Measurements from ENCODE around the gene DDX43. TPM values are rescaled to one million over a fixed set of nuclear protein-coding genes. Genes with fewer than 3 reads are reported as not detected.

The DDX43 gene
- total RNA-seq, 1 donor from 2014 or later, result not detected

GRCh38 chr6:73369157-73369556, 25.5 kb upstream of the DDX43 start:
- Mint-ChIP-seq H3K4me3 (ENCODE audit: unreplicated experiment) (no peak overlapping the region), H3K27me3 (ENCODE audit: low read depth, unreplicated experiment) (peaks cover 4% of the 10 kb centered on the region), H3K36me3 (ENCODE audit: low read depth, unreplicated experiment) (no peaks in the 10 kb centered on the region), H3K4me1 (ENCODE audit: low read depth, unreplicated experiment) (no peaks in the 10 kb centered on the region), H3K27ac (ENCODE audit: unreplicated experiment) (no peak overlapping the region), H3K9me3 (ENCODE audit: unreplicated experiment) (peaks cover 3% of the 10 kb centered on the region)
- Histone ChIP-seq H4K20me1 (ENCODE audit: insufficient read depth, low read length) (no peaks in the 10 kb centered on the region), H2AFZ (ENCODE audit: low read depth, low read length) (no peak overlapping the region), H3K4me3 (ENCODE audit: insufficient read depth, low read depth, low read length) (no peak overlapping the region), H3K4me1 (ENCODE audit: insufficient read depth, low read length) (no peaks in the 10 kb centered on the region), H3K36me3 (ENCODE audit: insufficient read depth, low read length) (no peaks in the 10 kb centered on the region), H3K27me3 (ENCODE audit: insufficient read depth, low read length) (no peaks in the 10 kb centered on the region), H3K4me2 (ENCODE audit: low read length) (no peak overlapping the region), H3K9ac (ENCODE audit: low read length) (no peak overlapping the region), H3K79me2 (ENCODE audit: insufficient read depth, low read length) (no peaks in the 10 kb centered on the region), H3K27ac (ENCODE audit: low read depth, low read length) (no peak overlapping the region), H3K9me3 (ENCODE audit: insufficient read depth, low read depth, low read length) (no peaks in the 10 kb centered on the region)
- FAIRE-seq (no peak), DNase-seq (ENCODE audit: low read depth) (no peak)
- TF ChIP-seq EZH2 (IDR thresholded peaks at IDR 0.05; ENCODE audit: insufficient read depth, low read length) (no peak), CTCF (IDR thresholded peaks at IDR 0.05; ENCODE audit: insufficient read depth, low read depth, low read length) (no peak)

GRCh38 chr6:73369563-73369962, 25.1 kb upstream of the DDX43 start, which contains the start of gene OOEP:
TSS of gene OOEP (minus strand) at chr6:73369897. CDS start at chr6:73369792, 105 bp downstream.
- Histone ChIP-seq H4K20me1 (ENCODE audit: insufficient read depth, low read length) (no peaks in the 10 kb centered on the region), H3K4me2 (ENCODE audit: low read length) (no peak within 1 kb of the TSS), H3K27me3 (ENCODE audit: insufficient read depth, low read length) (no peaks in the 10 kb centered on the region), H3K27ac (ENCODE audit: low read depth, low read length) (no peak within 1 kb of the TSS), H2AFZ (ENCODE audit: low read depth, low read length) (no peak within 1 kb of the TSS), H3K36me3 (ENCODE audit: insufficient read depth, low read length) (no peaks in the 10 kb centered on the region), H3K9me3 (ENCODE audit: insufficient read depth, low read depth, low read length) (no peaks in the 10 kb centered on the region), H3K4me3 (ENCODE audit: insufficient read depth, low read depth, low read length) (no peak within 1 kb of the TSS), H3K9ac (ENCODE audit: low read length) (no peak within 1 kb of the TSS), H3K4me1 (ENCODE audit: insufficient read depth, low read length) (no peaks in the 10 kb centered on the region), H3K79me2 (ENCODE audit: insufficient read depth, low read length) (no peaks in the 10 kb centered on the region)
- peaks cover 4% of the 10 kb centered on the region for H3K27me3 Mint-ChIP-seq (ENCODE audit: low read depth, unreplicated experiment)
- H3K4me3 Mint-ChIP-seq (ENCODE audit: unreplicated experiment), result no peak within 1 kb of the TSS
- no peaks in the 10 kb centered on the region for H3K4me1 Mint-ChIP-seq (ENCODE audit: low read depth, unreplicated experiment)
- TF ChIP-seq CTCF (IDR thresholded peaks at IDR 0.05; ENCODE audit: insufficient read depth, low read depth, low read length) (no peak), EZH2 (IDR thresholded peaks at IDR 0.05; ENCODE audit: insufficient read depth, low read length) (no peak)
- FAIRE-seq (no peak), DNase-seq (ENCODE audit: low read depth) (no peak)
- H3K27ac Mint-ChIP-seq (ENCODE audit: unreplicated experiment), result no peak within 1 kb of the TSS
- peaks cover 3% of the 10 kb centered on the region for H3K9me3 Mint-ChIP-seq (ENCODE audit: unreplicated experiment)
- no peaks in the 10 kb centered on the region for H3K36me3 Mint-ChIP-seq (ENCODE audit: low read depth, unreplicated experiment)

GRCh38 chr6:73371984-73372383, 22.6 kb upstream of the DDX43 start:
- Histone ChIP-seq H3K27ac (ENCODE audit: low read depth, low read length) (no peak overlapping the region), H2AFZ (ENCODE audit: low read depth, low read length) (no peak overlapping the region), H3K9ac (ENCODE audit: low read length) (no peak overlapping the region), H3K4me3 (ENCODE audit: insufficient read depth, low read depth, low read length) (no peak overlapping the region), H4K20me1 (ENCODE audit: insufficient read depth, low read length) (no peaks in the 10 kb centered on the region), H3K4me1 (ENCODE audit: insufficient read depth, low read length) (no peaks in the 10 kb centered on the region), H3K36me3 (ENCODE audit: insufficient read depth, low read length) (no peaks in the 10 kb centered on the region), H3K27me3 (ENCODE audit: insufficient read depth, low read length) (no peaks in the 10 kb centered on the region), H3K79me2 (ENCODE audit: insufficient read depth, low read length) (no peaks in the 10 kb centered on the region), H3K4me2 (ENCODE audit: low read length) (no peak overlapping the region), H3K9me3 (ENCODE audit: insufficient read depth, low read depth, low read length) (no peaks in the 10 kb centered on the region)
- H3K4me1 Mint-ChIP-seq (ENCODE audit: low read depth, unreplicated experiment), result no peaks in the 10 kb centered on the region
- TF ChIP-seq CTCF (IDR thresholded peaks at IDR 0.05; ENCODE audit: insufficient read depth, low read depth, low read length) (no peak), EZH2 (IDR thresholded peaks at IDR 0.05; ENCODE audit: insufficient read depth, low read length) (no peak)
- peaks cover 4% of the 10 kb centered on the region for H3K27me3 Mint-ChIP-seq (ENCODE audit: low read depth, unreplicated experiment)
- DNase-seq (ENCODE audit: low read depth) (no peak), FAIRE-seq (no peak)
- H3K27ac Mint-ChIP-seq (ENCODE audit: unreplicated experiment), result no peak overlapping the region
- H3K36me3 Mint-ChIP-seq (ENCODE audit: low read depth, unreplicated experiment), result no peaks in the 10 kb centered on the region
- H3K9me3 Mint-ChIP-seq (ENCODE audit: unreplicated experiment), result peaks cover 3% of the 10 kb centered on the region
- H3K4me3 Mint-ChIP-seq (ENCODE audit: unreplicated experiment), result no peak overlapping the region

All from astrocyte (in vitro differentiated cells and primary cell).